Lung (tissue), 12 donors: ENCODE measurements around the gene AGBL4. TPM values are rescaled to one million over a fixed set of nuclear protein-coding genes. Genes with fewer than 3 reads are reported as not detected.

Experiments used
- ATAC-seq: fragments of 200-7000 bp; cut with Tn5 transposase; one replicate; pipeline ENCODE4 v1.9.1; 2020; ENCODE audit warnings: moderate number of reproducible peaks; ENCODE audit not compliant: insufficient read depth, low FRiP score
- DNase-seq, 3 donors: peaks; one replicate each; pipeline ENCODE4 v3.0.0-alpha.2; 2013 to 2017
- H3K27ac ChIP-seq, 2 donors: one replicate each; pipeline ENCODE4 v1.5.1; 2013; ENCODE audit warnings: mild to moderate bottlenecking in 2 of 2, moderate library complexity in 2 of 2, control low read depth in 1 of 2, inconsistent platforms in 1 of 2, low read depth in 1 of 2, low read length in 1 of 2
- H3K27me3 ChIP-seq, 3 donors: one replicate each; pipeline ENCODE4 v1.5.1; 2013; ENCODE audit warnings: low read length in 2 of 3; ENCODE audit not compliant: control insufficient read depth in 3 of 3, insufficient read depth in 3 of 3
- H3K36me3 ChIP-seq, 4 donors: one replicate each; pipeline ENCODE4 v1.5.1; 2013; ENCODE audit warnings: low read length in 4 of 4, mild to moderate bottlenecking in 1 of 4, moderate library complexity in 1 of 4; ENCODE audit not compliant: control insufficient read depth in 4 of 4, insufficient read depth in 4 of 4
- H3K4me1 ChIP-seq, 5 donors: one replicate each; pipeline ENCODE4 v1.5.1; 2013; ENCODE audit warnings: low read length in 5 of 5, mild to moderate bottlenecking in 2 of 5, moderate library complexity in 1 of 5; ENCODE audit not compliant: control insufficient read depth in 5 of 5, insufficient read depth in 5 of 5
- H3K4me3 ChIP-seq: one replicate; pipeline ENCODE4 v1.5.1; 2013; ENCODE audit warnings: mild to moderate bottlenecking, control low read depth, moderate library complexity
- H3K9ac ChIP-seq, 2 donors: one replicate each; pipeline ENCODE4 v1.5.1; 2013; ENCODE audit warnings: low read length in 2 of 2, control low read depth in 1 of 2; ENCODE audit not compliant: insufficient read depth in 1 of 2
- H3K9me3 ChIP-seq, 4 donors: one replicate each; pipeline ENCODE4 v1.5.1; 2013; ENCODE audit warnings: low read length in 3 of 4, mild to moderate bottlenecking in 1 of 4, moderate library complexity in 1 of 4; ENCODE audit not compliant: control insufficient read depth in 4 of 4, insufficient read depth in 3 of 4
- WGBS, 2 donors: extraction: QIAGEN DNeasy Blood & Tissue Kit; methylation state at CpG; one replicate each; pipeline ENCODE4 v1.1.7; 2013; 5-methylcytosine and 5-hydroxymethylcytosine counted together
- polyA plus RNA-seq, 2 donors: library from polyadenylated mRNA; stranded (reverse); fragments of 200-250 nt; gene quantifications; one replicate each; pipeline ENCODE4 v1.2.1, GENCODE V29; 2013
- total RNA-seq, 2 donors: library from RNA; depleted of rRNA in 1 of 2; stranded (reverse); fragments of >200 nt in 1 of 2; gene quantifications; one replicate each; pipeline ENCODE4 v1.2.1, GENCODE V29; 2014 to 2021
- TF ChIP-seq, protein P1 (sequence below): IDR thresholded peaks from 2 replicates; pipeline ENCODE4 v1.5.1; 2012; ENCODE audit warnings: mild to moderate bottlenecking; ENCODE audit errors: control extremely low read depth, extremely low read depth
- donor health status: control.
- donor health status: control.
- donor health status: Bipolar disorder and iron deficiency.
- donor health status: healthy.
- donor health status: DM: yes; HTN: yes; CAD: no.

AGBL4 gene
- total and polyA plus RNA-seq, 4 donors, result 0.24 to 7.5 (median 2.6) TPM

DNA sequence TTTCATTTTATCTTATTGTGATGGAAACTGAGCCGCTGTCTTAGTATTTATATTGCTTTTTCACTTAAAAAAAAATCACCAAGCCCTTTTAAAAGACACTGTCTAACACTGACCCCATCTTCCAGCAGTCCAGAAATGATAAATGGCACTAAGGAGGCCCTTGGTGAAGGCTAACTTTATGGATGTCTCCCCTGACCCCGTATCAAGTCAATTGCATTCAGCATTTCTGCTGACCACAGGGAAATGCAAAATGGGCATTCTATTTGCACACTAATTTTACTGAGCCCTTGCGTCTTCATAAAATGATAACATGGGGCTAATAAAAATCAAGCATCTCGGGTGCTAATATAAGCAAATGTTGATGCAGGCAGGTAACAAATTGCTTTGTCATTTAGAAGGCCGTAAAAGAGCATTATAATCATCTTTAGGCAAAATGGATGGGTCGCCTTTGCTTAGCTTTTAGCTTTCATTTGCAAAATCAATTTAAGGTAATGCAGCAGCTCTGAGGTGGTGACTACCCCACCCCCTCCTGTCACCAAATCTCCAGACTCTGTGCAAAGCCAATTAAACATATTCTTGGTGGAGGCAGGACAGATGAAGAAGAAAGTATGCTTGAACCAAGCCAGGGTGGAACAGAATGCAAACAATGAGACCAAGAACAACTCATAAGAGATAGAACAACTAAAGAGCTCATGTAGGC lies 1357.9 kb downstream of the AGBL4 start:
- DNase-seq, result no peak
- Histone ChIP-seq H3K36me3 (no peaks in the 10 kb centered on the region), H3K9me3 (no peaks in the 10 kb centered on the region), H3K27ac (no peak overlapping the region), H3K4me1 (no peaks in the 10 kb centered on the region), H3K27me3 (no peaks in the 10 kb centered on the region), H3K9ac (no peak overlapping the region), H3K4me3 (no peak overlapping the region)
- ATAC-seq, result no peak
- WGBS, 2 donors, result 87 to 94% methylated on average over 6 of the region's 6 CpGs
- TF ChIP-seq, protein P1, sequence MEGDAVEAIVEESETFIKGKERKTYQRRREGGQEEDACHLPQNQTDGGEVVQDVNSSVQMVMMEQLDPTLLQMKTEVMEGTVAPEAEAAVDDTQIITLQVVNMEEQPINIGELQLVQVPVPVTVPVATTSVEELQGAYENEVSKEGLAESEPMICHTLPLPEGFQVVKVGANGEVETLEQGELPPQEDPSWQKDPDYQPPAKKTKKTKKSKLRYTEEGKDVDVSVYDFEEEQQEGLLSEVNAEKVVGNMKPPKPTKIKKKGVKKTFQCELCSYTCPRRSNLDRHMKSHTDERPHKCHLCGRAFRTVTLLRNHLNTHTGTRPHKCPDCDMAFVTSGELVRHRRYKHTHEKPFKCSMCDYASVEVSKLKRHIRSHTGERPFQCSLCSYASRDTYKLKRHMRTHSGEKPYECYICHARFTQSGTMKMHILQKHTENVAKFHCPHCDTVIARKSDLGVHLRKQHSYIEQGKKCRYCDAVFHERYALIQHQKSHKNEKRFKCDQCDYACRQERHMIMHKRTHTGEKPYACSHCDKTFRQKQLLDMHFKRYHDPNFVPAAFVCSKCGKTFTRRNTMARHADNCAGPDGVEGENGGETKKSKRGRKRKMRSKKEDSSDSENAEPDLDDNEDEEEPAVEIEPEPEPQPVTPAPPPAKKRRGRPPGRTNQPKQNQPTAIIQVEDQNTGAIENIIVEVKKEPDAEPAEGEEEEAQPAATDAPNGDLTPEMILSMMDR, result no peak

DNA sequence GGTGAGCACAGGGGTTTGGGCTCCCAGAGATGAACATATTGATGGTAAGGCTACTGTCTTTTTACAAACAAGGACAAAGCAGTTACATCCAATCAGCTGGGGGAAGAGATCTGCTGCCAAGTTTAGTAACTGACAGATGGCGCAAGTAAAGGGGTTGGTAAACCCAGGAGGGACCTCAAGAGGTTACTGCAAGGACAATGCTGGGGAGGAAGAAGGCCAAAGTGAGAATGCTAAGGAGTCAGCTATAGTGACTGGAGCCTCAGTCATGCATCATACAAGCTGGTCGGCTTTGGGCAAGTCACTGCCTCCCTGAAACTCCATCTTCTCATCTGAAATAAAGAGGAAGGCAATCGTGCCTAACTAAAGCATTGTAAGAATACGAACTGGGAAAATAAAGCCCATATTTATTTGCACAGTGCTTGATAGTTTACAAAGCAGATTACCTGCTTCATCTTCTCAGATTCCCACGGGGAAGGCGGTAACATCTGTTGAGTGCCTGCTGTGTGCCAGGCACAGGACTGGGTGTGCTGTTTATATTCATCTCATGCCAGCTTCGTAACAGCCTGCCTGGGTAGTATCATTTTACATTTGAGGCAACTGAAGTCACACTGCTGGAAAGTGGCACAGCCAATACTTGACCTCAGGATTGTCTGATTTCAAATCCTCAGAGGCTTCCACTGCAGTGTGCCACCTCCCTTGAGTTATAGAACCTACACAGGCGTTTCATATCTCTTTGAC lies 1361.9 kb downstream of the AGBL4 start:
- no peak for ATAC-seq
- Histone ChIP-seq H3K27me3 (peaks cover 0 to 8% (median 0%) of the 10 kb centered on the region in 3 donors), H3K27ac (no peak overlapping the region), H3K9me3 (no peaks in the 10 kb centered on the region), H3K4me1 (no peaks in the 10 kb centered on the region), H3K36me3 (no peaks in the 10 kb centered on the region), H3K4me3 (no peak overlapping the region), H3K9ac (no peak overlapping the region)
- DNase-seq, result no peak
- 63 to 67% methylated on average over 8 of the region's 8 CpGs for WGBS, 2 donors
- TF ChIP-seq, protein P1, result no peak

DNA sequence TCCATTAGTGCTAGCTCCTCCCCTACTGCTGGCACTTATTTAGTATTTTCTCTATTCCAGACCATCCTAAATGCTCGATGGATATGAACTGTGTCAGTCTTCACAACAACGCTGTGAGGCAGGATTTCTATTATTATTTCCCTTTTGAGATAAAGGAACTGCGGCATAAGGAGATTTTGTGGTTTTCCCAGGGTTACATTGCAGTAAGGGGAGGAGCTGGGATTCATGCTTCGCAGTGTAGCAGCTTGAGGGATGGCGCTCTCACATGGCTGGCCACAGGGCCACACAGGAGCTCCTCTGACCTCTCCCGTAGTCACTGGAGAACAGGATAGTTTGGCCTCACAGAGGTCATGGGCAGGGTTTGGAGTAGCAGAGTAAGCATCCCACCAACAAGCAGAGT lies 1364.0 kb downstream of the AGBL4 start:
- ATAC-seq (no peak), DNase-seq (no peak)
- Histone ChIP-seq H3K4me3 (no peak overlapping the region), H3K9me3 (no peaks in the 10 kb centered on the region), H3K9ac (no peak overlapping the region), H3K27ac (no peak overlapping the region), H3K27me3 (peaks cover 0 to 8% (median 0%) of the 10 kb centered on the region in 3 donors), H3K4me1 (no peaks in the 10 kb centered on the region), H3K36me3 (no peaks in the 10 kb centered on the region)
- 46 to 66% methylated on average over 6 of the region's 6 CpGs for WGBS, 2 donors
- TF ChIP-seq, protein P1, result no peak
